ENCODE results near the gene LPAR6. TPM values are rescaled to one million over a fixed set of nuclear protein-coding genes. Genes with fewer than 3 reads are reported as not detected.

LPAR6 gene
- total and polyA plus RNA-seq, 2 of the 13 experiments (the other 11 are each of a cell fraction or from before 2014, with no cell fraction given) = 24.4 to 149 TPM

GRCh38 chr13:48426052-48426451 lies 13.1 kb upstream of the LPAR6 start (continued):
- no peak for TF ChIP-seq ZNF503 (CRISPR knock-in tag; IDR thresholded peaks at IDR 0.05)
- TF ChIP-seq ATF7 (IDR thresholded peaks at IDR 0.05) = peak; percentile 68
- no peak for TF ChIP-seq ATF7 (CRISPR knock-in tag; IDR thresholded peaks at IDR 0.05)
- no peak for TF ChIP-seq HMGXB4 (CRISPR knock-in tag; IDR thresholded peaks at IDR 0.05; ENCODE audit: borderline replicate concordance in 1 of 2, low read depth in 1 of 2)
- TF ChIP-seq RBM39 (IDR thresholded peaks at IDR 0.05; ENCODE audit: low read depth, low read length, poor library complexity, severe bottlenecking) = no peak
- no peak for TF ChIP-seq SOX6 (IDR thresholded peaks at IDR 0.05)
- no peak for TF ChIP-seq SOX6 (CRISPR knock-in tag; IDR thresholded peaks at IDR 0.05)

GRCh38 chr13:48424212-48424611 lies 11.3 kb upstream of the LPAR6 start:
- H3K27me3 ChIP-seq (ENCODE audit: control insufficient read depth in 1 of 2, insufficient read depth in 2 of 2, low read length in 2 of 2) = no peaks in the 10 kb centered on the region
- H3K4me1 ChIP-seq (ENCODE audit: insufficient read depth, low read length) = 0 out of 2 replicates have a peak, but pooled peaks cover 8% of the 10 kb centered on the region
- H3K27ac ChIP-seq (ENCODE audit: extremely low read length, insufficient read depth, low read length) = no peak overlapping the region
- CTCF ChIA-PET (ENCODE audit: low intra/inter-chr PET ratio, low total read pairs) = no interaction called here
- in situ Hi-C loops (cut with HindIII; ENCODE audit: extremely low pct_ligation_motif_present, low pct_unique_long_range_greater_than_20kb) = no loop called here
- no peak overlapping the region for H3K9ac ChIP-seq (ENCODE audit: insufficient read depth, low read depth, low read length)
- H2AFZ ChIP-seq (ENCODE audit: low read length) = no peak overlapping the region
- no peak overlapping the region for H3K4me2 ChIP-seq (ENCODE audit: low read depth, low read length)
- ATAC-seq (no peak), DNase-seq (ENCODE audit: low spot score) (no peak), FAIRE-seq (no peak)
- no peaks in the 10 kb centered on the region for H3K79me2 ChIP-seq (ENCODE audit: insufficient read depth, low read length)
- POLR2A ChIA-PET = no interaction called here
- H3K4me3 ChIP-seq (replicated peaks in 1 of 3; ENCODE audit: insufficient read depth in 1 of 3, low read depth in 2 of 3, low read length in 3 of 3) = no peak overlapping the region
- no TSS peak for BruUV-seq (replicated peaks)
- WGBS (ENCODE audit: low lambda C conversion rate) = 97% methylated on average over 3 of the region's 3 CpGs
- no peaks in the 10 kb centered on the region for H4K20me1 ChIP-seq (ENCODE audit: insufficient read depth, low read length)
- H3K36me3 ChIP-seq (replicated peaks in 1 of 2; ENCODE audit: control insufficient read depth in 1 of 2, insufficient read depth in 2 of 2, low read length in 2 of 2) = no peaks in the 10 kb centered on the region
- H3K9me3 ChIP-seq (ENCODE audit: low read length) = peaks cover 14% of the 10 kb centered on the region; the same call in 1 of the 2 replicates
- intact Hi-C loops (cut with micrococcal nuclease; ENCODE audit: unreplicated experiment) = no loop called here
- TF ChIP-seq MED8 (CRISPR knock-in tag; IDR thresholded peaks at IDR 0.05; ENCODE audit: insufficient replicate concordance) = no peak
- no peak for TF ChIP-seq KLF11 (CRISPR knock-in tag; IDR thresholded peaks at IDR 0.05)
- TF ChIP-seq ZNF841 (CRISPR knock-in tag; IDR thresholded peaks at IDR 0.05; ENCODE audit: borderline replicate concordance) = no peak
- TF ChIP-seq ELK4 (CRISPR knock-in tag; IDR thresholded peaks at IDR 0.05; ENCODE audit: borderline replicate concordance) = no peak
- TF ChIP-seq ZNF510 (CRISPR knock-in tag; IDR thresholded peaks at IDR 0.05; ENCODE audit: low read depth) = no peak
- TF ChIP-seq RBAK (CRISPR knock-in tag; IDR thresholded peaks at IDR 0.05) = no peak
- no peak for TF ChIP-seq ZC3H4 (CRISPR knock-in tag; IDR thresholded peaks at IDR 0.05; ENCODE audit: borderline replicate concordance)
- TF ChIP-seq ZNF207 (IDR thresholded peaks at IDR 0.05; ENCODE audit: borderline replicate concordance) = no peak
- TF ChIP-seq SSRP1 (CRISPR knock-in tag; IDR thresholded peaks at IDR 0.05) = no peak

All from HepG2 (cell line).